ENCODE data around the gene ERMP1.
"Not testable (repeated sequence)": the region's sequence is repeated elsewhere in the genome, so short reads cannot be mapped to it uniquely, and the experiment has no call there.

Gene ERMP1

GRCh38 chr9:5813824-5814223, 19.1 kb downstream of the ERMP1 start:
- no peak for DNase-seq (ENCODE audit: low read depth)
- no peak overlapping the region for H3K4me3 ChIP-seq (ENCODE audit: low read depth, low read length)
- TF ChIP-seq POLR2A (IDR thresholded peaks at IDR 0.05; ENCODE audit: extremely low read depth, insufficient read length) (no peak), CTCF (IDR thresholded peaks at IDR 0.05; ENCODE audit: low read depth, low read length) (no peak), MAX (IDR thresholded peaks at IDR 0.05; ENCODE audit: low read depth, low read length) (no peak), MYC (IDR thresholded peaks at IDR 0.05; ENCODE audit: low read depth, low read length) (no peak)

GRCh38 chr9:5811751-5812150, 21.2 kb downstream of the ERMP1 start:
- no peak overlapping the region for H3K4me3 ChIP-seq (ENCODE audit: low read depth, low read length)
- no peak for TF ChIP-seq POLR2A (IDR thresholded peaks at IDR 0.05; ENCODE audit: extremely low read depth, insufficient read length)
- TF ChIP-seq MAX (IDR thresholded peaks at IDR 0.05; ENCODE audit: low read depth, low read length), result no peak
- TF ChIP-seq CTCF (IDR thresholded peaks at IDR 0.05; ENCODE audit: low read depth, low read length), result no peak
- no peak for TF ChIP-seq MYC (IDR thresholded peaks at IDR 0.05; ENCODE audit: low read depth, low read length)
- DNase-seq (ENCODE audit: low read depth), result no peak

DNA sequence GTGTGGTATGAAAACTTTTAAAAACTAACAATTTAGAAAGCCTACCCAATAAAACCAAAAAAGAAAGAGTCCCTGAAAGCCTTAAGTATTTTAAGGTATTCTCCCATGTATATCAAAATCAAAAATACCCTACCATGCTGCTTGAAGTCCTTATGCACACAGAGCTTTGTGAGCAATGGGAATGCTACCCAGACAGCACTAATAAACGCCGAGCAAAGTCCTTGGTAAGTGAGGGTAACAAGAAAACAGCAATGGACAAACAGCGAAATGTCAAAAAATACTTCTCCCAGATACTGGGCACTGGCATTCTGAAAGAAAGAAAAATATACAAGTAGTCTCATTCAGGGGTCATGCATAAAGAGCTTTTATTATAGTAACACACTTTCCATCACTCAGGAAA, 27.4 kb downstream of the ERMP1 start:
- TF ChIP-seq POLR2A (IDR thresholded peaks at IDR 0.05; ENCODE audit: extremely low read depth, insufficient read length) (no peak), CTCF (IDR thresholded peaks at IDR 0.05; ENCODE audit: low read depth, low read length) (no peak), MYC (IDR thresholded peaks at IDR 0.05; ENCODE audit: low read depth, low read length) (no peak), MAX (IDR thresholded peaks at IDR 0.05; ENCODE audit: low read depth, low read length) (no peak)
- no peak for DNase-seq (ENCODE audit: low read depth)
- H3K4me3 ChIP-seq (ENCODE audit: low read depth, low read length), result no peak overlapping the region

DNA sequence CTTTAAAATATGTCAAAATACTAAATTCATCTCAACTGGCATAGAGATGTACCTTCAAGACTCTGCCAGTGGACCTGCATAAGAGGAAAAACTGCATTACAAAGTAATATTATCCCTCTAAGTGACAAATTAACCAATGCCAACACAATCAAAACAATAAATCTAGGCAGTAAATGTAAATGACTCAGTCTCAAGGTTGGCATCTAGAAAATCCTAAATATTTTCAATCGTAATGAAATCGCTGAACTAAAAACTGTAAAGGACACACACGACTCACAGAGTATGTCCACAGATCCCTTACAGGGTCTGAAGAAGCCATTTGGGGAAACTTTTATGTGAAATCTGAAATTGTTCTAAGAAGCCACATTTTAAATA, 31.2 kb downstream of the ERMP1 start:
- TF ChIP-seq MAX (IDR thresholded peaks at IDR 0.05; ENCODE audit: low read depth, low read length) (no peak), POLR2A (IDR thresholded peaks at IDR 0.05; ENCODE audit: extremely low read depth, insufficient read length) (no peak), CTCF (IDR thresholded peaks at IDR 0.05; ENCODE audit: low read depth, low read length) (no peak), MYC (IDR thresholded peaks at IDR 0.05; ENCODE audit: low read depth, low read length) (no peak)
- no peak overlapping the region for H3K4me3 ChIP-seq (ENCODE audit: low read depth, low read length)
- DNase-seq (ENCODE audit: low read depth), result no peak

DNA sequence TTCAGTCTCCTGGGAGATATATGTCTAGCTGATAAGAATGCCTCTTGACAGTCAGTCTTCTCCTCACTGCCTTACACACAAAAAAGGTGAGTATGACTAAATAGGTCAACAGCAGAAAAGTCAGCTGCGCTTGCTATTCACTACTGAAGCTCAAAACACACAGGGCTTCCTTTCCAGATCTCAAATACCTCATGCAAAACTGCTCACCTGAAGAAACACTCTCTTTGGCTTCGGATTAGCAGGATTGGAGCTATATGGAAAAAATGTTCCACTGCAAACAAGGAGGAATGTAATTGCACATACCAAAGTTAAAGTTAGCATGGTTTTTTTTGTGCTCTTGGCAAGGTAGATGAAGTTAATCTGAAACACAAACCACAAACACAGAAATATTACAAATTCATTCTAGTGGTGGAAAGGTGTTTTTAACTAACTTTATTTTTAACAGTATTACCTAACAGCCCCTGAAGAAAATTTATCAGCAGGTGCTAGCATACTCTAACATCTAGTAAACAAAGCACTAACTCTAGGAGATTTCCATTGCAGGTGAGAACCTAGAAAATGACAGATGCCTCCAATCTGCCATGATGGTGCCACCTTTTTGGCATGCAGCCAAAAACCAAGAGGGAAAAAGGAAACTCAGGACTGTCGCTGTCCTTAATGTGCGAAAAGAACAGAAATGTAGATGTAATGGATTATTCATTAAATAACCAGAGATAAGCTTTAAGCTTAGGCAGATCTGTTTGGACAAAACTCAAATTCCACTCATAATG, 31.8 kb downstream of the ERMP1 start:
- no peak for TF ChIP-seq POLR2A (IDR thresholded peaks at IDR 0.05; ENCODE audit: extremely low read depth, insufficient read length)
- TF ChIP-seq CTCF (IDR thresholded peaks at IDR 0.05; ENCODE audit: low read depth, low read length), result no peak
- no peak for TF ChIP-seq MYC (IDR thresholded peaks at IDR 0.05; ENCODE audit: low read depth, low read length)
- no peak for TF ChIP-seq MAX (IDR thresholded peaks at IDR 0.05; ENCODE audit: low read depth, low read length)
- DNase-seq (ENCODE audit: low read depth), result no peak
- no peak overlapping the region for H3K4me3 ChIP-seq (ENCODE audit: low read depth, low read length)

DNA sequence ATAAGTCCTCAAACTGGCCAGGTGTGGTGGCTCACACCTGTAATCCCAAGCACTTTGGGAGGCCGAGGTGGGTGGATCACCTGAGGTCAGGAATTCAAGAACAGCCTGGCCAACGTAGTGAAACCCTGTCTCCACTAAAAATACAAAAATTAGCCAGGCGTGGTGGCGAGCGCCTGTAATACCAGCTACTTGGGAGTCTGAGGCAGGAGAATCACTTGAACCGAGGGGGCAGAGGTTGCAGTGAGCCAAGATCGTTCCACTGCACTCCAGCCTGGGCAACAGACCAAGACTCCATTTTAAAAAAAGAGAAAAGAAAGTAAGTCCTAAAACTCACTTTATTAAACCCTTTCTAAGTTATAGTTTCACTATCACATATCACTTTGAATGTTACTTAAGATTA, 32.5 kb downstream of the ERMP1 start:
- DNase-seq (ENCODE audit: low read depth); H3K4me3 ChIP-seq (ENCODE audit: low read depth, low read length): not testable (repeated sequence)
